HepG2 (cell line): Measurements from ENCODE around the gene ZNF620. TPM values are rescaled to one million over a fixed set of nuclear protein-coding genes. Genes with fewer than 3 reads are reported as not detected.

Source experiments
- GABPB1 ChIP-seq: IDR thresholded peaks from 2 replicates; pipeline ENCODE4 v1.6.1; 2016; ENCODE audit warnings: mild to moderate bottlenecking, missing genetic modification reagents, moderate library complexity, missing compliant biosample characterization
- HDAC1 ChIP-seq: sonication (generic); formaldehyde crosslinking; IDR thresholded peaks from 2 replicates; pipeline ENCODE4 v1.5.1; 2020; ENCODE audit warnings: mild to moderate bottlenecking, missing genetic modification reagents
- POGK ChIP-seq: sonication (generic); formaldehyde crosslinking; conservative IDR thresholded peaks from 2 replicates; pipeline ENCODE4 v1.8.0; 2022; ENCODE audit warnings: mild to moderate bottlenecking, moderate library complexity, missing genetic modification reagents
- STAT6 ChIP-seq: sonication (generic); formaldehyde crosslinking; IDR thresholded peaks from 2 replicates; pipeline ENCODE4 v1.4.0; 2020; ENCODE audit warnings: missing genetic modification reagents, mild to moderate bottlenecking, borderline replicate concordance
- ZBED4 ChIP-seq: sonication (generic); formaldehyde crosslinking; IDR thresholded peaks from 2 replicates; pipeline ENCODE4 v1.4.0; 2020; ENCODE audit warnings: missing genetic modification reagents, borderline replicate concordance
- ZBTB42 ChIP-seq: sonication (generic); formaldehyde crosslinking; IDR thresholded peaks from 2 replicates; pipeline ENCODE4 v1.5.0; 2020; ENCODE audit warnings: mild to moderate bottlenecking, missing genetic modification reagents
- ZMYM2 ChIP-seq: sonication (generic); formaldehyde crosslinking; IDR thresholded peaks from 2 replicates; pipeline ENCODE4 v1.8.0; 2022; ENCODE audit warnings: mild to moderate bottlenecking, missing genetic modification reagents
- ZNF3 ChIP-seq: IDR thresholded peaks from 2 replicates; pipeline ENCODE4 v1.7.0; 2017; ENCODE audit warnings: inconsistent platforms
- polyA plus RNA-seq, 8 experiments: library from polyadenylated mRNA; depleted of rRNA in 3 of 8; stranded (reverse) in 7 of 8; unstranded in 1 of 8; fragments of >200 nt; fragmentation: Illumina TruSeq in 4 of 8; extraction: Trizol in 4 of 8; gene quantifications; 2 replicates each; pipeline versions ENCODE4 v1.2.1 to v1.2.3, GENCODE V29; 2011 to 2016; ENCODE audit warnings: low read depth in 4 of 8, missing spikeins in 1 of 8, mixed read lengths in 1 of 8; ENCODE audit not compliant: insufficient read depth in 1 of 8
- total RNA-seq, 5 experiments: library from RNA; depleted of rRNA; stranded (reverse); fragments of >200 nt; fragmentation: Illumina TruSeq; extraction: Trizol; gene quantifications; 2 replicates each; pipeline ENCODE4 v1.2.3, GENCODE V29; 2016; ENCODE audit warnings: low read depth in 1 of 5

ZNF620 gene
- total and polyA plus RNA-seq, 2 of the 13 experiments (the other 11 are each of a cell fraction or from before 2014, with no cell fraction given) = 2.3 to 12.2 TPM

GRCh38 chr3:40476478-40477470, 29.1 kb upstream of the ZNF620 start, which contains the start of gene ZNF619 (continued):
- TF ChIP-seq STAT6 (CRISPR knock-in tag) = no peak; the same call in 1 of the 2 replicates
- TF ChIP-seq ZBTB42 = 0 out of 2 replicates have a peak, but pooled peaks have one; percentile 31
- TF ChIP-seq GABPB1 (CRISPR knock-in tag) = peak; percentile 88
- TF ChIP-seq ZMYM2 (CRISPR knock-in tag) = peak; percentile 53; the same call in 1 of the 2 replicates
- no peak for TF ChIP-seq ZBED4 (CRISPR knock-in tag)
- TF ChIP-seq HDAC1 = peak; percentile 71
- TF ChIP-seq ZNF3 = no peak
- no peak; the same call in 1 of the 2 replicates for TF ChIP-seq POGK (CRISPR knock-in tag)
